Adrenal gland (tissue), 19 donors: ENCODE results near the gene TMEM184C. TPM values are rescaled to one million over a fixed set of nuclear protein-coding genes. Genes with fewer than 3 reads are reported as not detected.
A peak's percentile ranks its signal among the peaks of the same experiment; 100 is the strongest.

Source experiments
- DNase-seq, 7 donors: peaks; one replicate each; pipeline ENCODE4 v3.0.0-alpha.2; 2019 to 2020
- H3K27ac ChIP-seq, 5 donors: fragments of 200-600 bp; sonication (generic) in 4 of 5; 1 replicate in 3 of 5; 2 replicates in 2 of 5; pipeline versions ENCODE4 v1.5.1 to v1.8.0; 2016 to 2020; ENCODE audit warnings: mild to moderate bottlenecking in 1 of 5
- H3K27me3 ChIP-seq: fragments of 200-600 bp; 2 replicates; pipeline ENCODE4 v1.8.0; 2021
- H3K36me3 ChIP-seq, 2 donors: fragments of 200-600 bp; replicated peaks in 1 of 2; 1 replicate in 1 of 2; 2 replicates in 1 of 2; pipeline versions ENCODE4 v1.5.1 to v1.8.0; 2018 to 2022
- H3K4me1 ChIP-seq, 2 donors: fragments of 200-600 bp; replicated peaks in 1 of 2; 1 replicate in 1 of 2; 2 replicates in 1 of 2; pipeline versions ENCODE4 v1.5.1 to v1.8.0; 2018 to 2021
- H3K4me3 ChIP-seq, 4 donors: fragments of 200-600 bp; sonication (generic) in 3 of 4; one replicate each; pipeline ENCODE4 v1.5.1; 2016 to 2018
- H3K9me3 ChIP-seq, 3 donors: fragments of 200-600 bp; sonication (generic) in 1 of 3; replicated peaks in 1 of 3; 1 replicate in 2 of 3; 2 replicates in 1 of 3; pipeline versions ENCODE4 v1.5.1 to v1.8.0; 2016 to 2021
- CTCF ChIP-seq, 6 experiments: fragments of 450-650 bp in 4 of 6; fragments of 200-600 bp in 2 of 6; sonication (generic) in 1 of 6; IDR thresholded peaks; 1 replicate in 5 of 6; 2 replicates in 1 of 6; pipeline versions ENCODE4 v1.5.1 to v1.8.0; 2016 to 2021; ENCODE audit warnings: antibody characterized with exemption in 6 of 6, mild to moderate bottlenecking in 2 of 6, moderate library complexity in 1 of 6
- POLR2A ChIP-seq, 2 donors: fragments of 450-650 bp; IDR thresholded peaks; one replicate each; pipeline ENCODE4 v1.6.1; 2017; ENCODE audit warnings: antibody characterized with exemption in 2 of 2, mild to moderate bottlenecking in 2 of 2, moderate library complexity in 1 of 2
- WGBS, 4 donors: extraction: QIAGEN DNeasy Blood & Tissue Kit in 2 of 4; methylation state at CpG; one replicate each; pipeline versions ENCODE4 v1.1.5 to v1.1.7; 2013 to 2017; 5-methylcytosine and 5-hydroxymethylcytosine counted together
- intact Hi-C, 2 donors: fragments of 100-400 bp; cut with DNase I; formaldehyde crosslinking; loops; one replicate each; pipeline versions ENCODE4 v1.14.1 to v1.15.0; 2022 to 2023
- long read RNA-seq, 10 donors: library from polyadenylated mRNA in 3 of 10; unstranded in 2 of 10; stranded (forward) in 1 of 10; transcript quantifications; one replicate each; pipeline ENCODE4 v2.0.0 and lab custom pipeline, GENCODE V29; 2021 to 2026
- polyA plus RNA-seq, 3 donors: library from polyadenylated mRNA; stranded (reverse); fragments of 200-250 nt in 2 of 3; fragments of 350-450 nt in 1 of 3; fragmentation: Illumina TruSeq in 1 of 3; extraction: RNeasy Lipid Tissue Mini Kit (QIAGEN cat#74804) in 1 of 3; gene quantifications; one replicate each; pipeline ENCODE4 v1.2.3, GENCODE V29; 2013 to 2014
- total RNA-seq, 9 donors: library from RNA; depleted of rRNA in 4 of 9; stranded (reverse); fragments of >200 nt in 4 of 9; fragments of 120-200 nt in 1 of 9; fragmentation: NEBNext Ultra II Directional in 1 of 9; extraction: Animal tissue kit (Norgen Biotek cat#: 25700) in 1 of 9; gene quantifications; one replicate each; pipeline versions ENCODE4 v1.1.0 to v1.2.4, GENCODE V29; 2013 to 2023
- donor health status: healthy with polysubstance abuse.
- donor health status: Bipolar disorder and iron deficiency.
- donor health status: DM: yes; HTN: yes; CAD: no.
- donor health status: DM: no; HTN: no; CAD: no.
- donor health status: DM: no; HTN: no; CAD: no.
- donor health status: DM: yes; HTN: yes; CAD: no.

TMEM184C gene
- total RNA-seq (10 to 100 TPM; 33.2 to 63.8 (median 42.0) TPM), polyA plus RNA-seq (10 to 100 TPM in 1 of 3 donors, 1 to 10 TPM in 2; 4.0 to 47.4 (median 4.7) TPM)
- long read RNA-seq, donor 1, full-length matches to known transcripts = 13 of 13 reads
- long read RNA-seq, donor 1, partial matches to known transcripts = 0 of 13 reads
- long read RNA-seq, donor 1, other reads (novel, unspliced or antisense) = 0 of 13 reads
- long read RNA-seq, donor 2, full-length matches to known transcripts = 8 of 26 reads
- long read RNA-seq, donor 2, partial matches to known transcripts = 5 of 26 reads
- long read RNA-seq, donor 2, other reads (novel, unspliced or antisense) = 13 of 26 reads
- long read RNA-seq, donor 3, full-length matches to known transcripts = 6 of 6 reads
- long read RNA-seq, donor 3, partial matches to known transcripts = 0 of 6 reads
- long read RNA-seq, donor 3, other reads (novel, unspliced or antisense) = 0 of 6 reads
- long read RNA-seq, donor 4, full-length matches to known transcripts = 7 of 10 reads
- long read RNA-seq, donor 4, partial matches to known transcripts = 1 of 10 reads
- long read RNA-seq, donor 4, other reads (novel, unspliced or antisense) = 2 of 10 reads
- long read RNA-seq, donor 5, full-length matches to known transcripts = 39 of 47 reads
- long read RNA-seq, donor 5, partial matches to known transcripts = 4 of 47 reads
- long read RNA-seq, donor 5, other reads (novel, unspliced or antisense) = 4 of 47 reads
- long read RNA-seq, donor 6, full-length matches to known transcripts = 7 of 11 reads
- long read RNA-seq, donor 6, partial matches to known transcripts = 2 of 11 reads
- long read RNA-seq, donor 6, other reads (novel, unspliced or antisense) = 2 of 11 reads
- long read RNA-seq, donor 7, full-length matches to known transcripts = 3 of 3 reads
- long read RNA-seq, donor 7, partial matches to known transcripts = 0 of 3 reads
- long read RNA-seq, donor 7, other reads (novel, unspliced or antisense) = 0 of 3 reads
- long read RNA-seq, donor 8, full-length matches to known transcripts = 11 of 11 reads
- long read RNA-seq, donor 8, partial matches to known transcripts = 0 of 11 reads
- long read RNA-seq, donor 8, other reads (novel, unspliced or antisense) = 0 of 11 reads
- long read RNA-seq, donor 9, full-length matches to known transcripts = 7 of 7 reads
- long read RNA-seq, donor 9, partial matches to known transcripts = 0 of 7 reads
- long read RNA-seq, donor 9, other reads (novel, unspliced or antisense) = 0 of 7 reads
- long read RNA-seq, donor 10, full-length matches to known transcripts = 2 of 2 reads
- long read RNA-seq, donor 10, partial matches to known transcripts = 0 of 2 reads
- long read RNA-seq, donor 10, other reads (novel, unspliced or antisense) = 0 of 2 reads

- 0 to 1% (median 0%) methylated on average over 34 to 37 of the region's 37 CpGs for WGBS, 4 donors
- Histone ChIP-seq H3K4me1 (peaks cover 24 to 50% of the 10 kb centered on the region in 2 donors), H3K27me3 (no peaks in the 10 kb centered on the region), H3K9me3 (no peaks in the 10 kb centered on the region), H3K4me3 (peak within 1 kb of the TSS; percentile 60 to 97 (median 88)), H3K27ac (peak within 1 kb of the TSS; percentile 68 to 90 (median 84)), H3K36me3 (peaks cover 0 to 1% of the 10 kb centered on the region in 2 donors)
- TF ChIP-seq POLR2A (IDR thresholded peaks at IDR 0.05) = peak in 1 of 2 donors; percentile 92
- TF ChIP-seq CTCF (IDR thresholded peaks at IDR 0.05) = peak in 4 of 6 experiments; percentile 2 to 40 (median 10)
- DNase-seq = peak; percentile 98 to 99 (median 99)
- intact Hi-C loops = no loop called here
Observed at GRCh38 chr4:147617173-147617840, at the start of gene TMEM184C. TMEM184C (plus strand) TSS chr4:147617397; CDS start chr4:147617957, 560 bp downstream.

- Histone ChIP-seq H3K4me3 (no peak overlapping the region), H3K27me3 (no peaks in the 10 kb centered on the region), H3K36me3 (no peaks in the 10 kb centered on the region), H3K4me1 (no peaks in the 10 kb centered on the region), H3K27ac (no peak overlapping the region), H3K9me3 (no peaks in the 10 kb centered on the region)
- intact Hi-C loops = no loop called here
- no peak for TF ChIP-seq CTCF (IDR thresholded peaks at IDR 0.05)
- TF ChIP-seq POLR2A (IDR thresholded peaks at IDR 0.05) = no peak
- 48 to 63% (median 56%) methylated on average over 4 of the region's 4 CpGs for WGBS, 4 donors
- DNase-seq = no peak
Observed at GRCh38 chr4:147570616-147571015, 46.6 kb upstream of the TMEM184C start.

- intact Hi-C loops = no loop called here
- TF ChIP-seq CTCF (IDR thresholded peaks at IDR 0.05) = no peak
- TF ChIP-seq POLR2A (IDR thresholded peaks at IDR 0.05) = no peak
Observed at GRCh38 chr4:147571036-147571770, 46.0 kb upstream of the TMEM184C start.

More at GRCh38 chr4:147571036-147571770, 46.0 kb upstream of the TMEM184C start:
- 67 to 77% (median 74%) methylated on average over 5 of the region's 5 CpGs for WGBS, 4 donors
- no peak overlapping the region for H3K27ac ChIP-seq
- no peaks in the 10 kb centered on the region for H3K36me3 ChIP-seq
- no peak for DNase-seq
- no peaks in the 10 kb centered on the region for H3K4me1 ChIP-seq
- H3K4me3 ChIP-seq = no peak overlapping the region
- no peaks in the 10 kb centered on the region for H3K27me3 ChIP-seq
- H3K9me3 ChIP-seq = no peaks in the 10 kb centered on the region
